ENCODE results near the gene MACO1. TPM values are rescaled to one million over a fixed set of nuclear protein-coding genes. Genes with fewer than 3 reads are reported as not detected.
A peak's percentile ranks its signal among the peaks of the same experiment; 100 is the strongest.

Gene MACO1
- polyA plus RNA-seq, 10 donors, result 15.3 to 21.2 (median 18.5) TPM

DNA sequence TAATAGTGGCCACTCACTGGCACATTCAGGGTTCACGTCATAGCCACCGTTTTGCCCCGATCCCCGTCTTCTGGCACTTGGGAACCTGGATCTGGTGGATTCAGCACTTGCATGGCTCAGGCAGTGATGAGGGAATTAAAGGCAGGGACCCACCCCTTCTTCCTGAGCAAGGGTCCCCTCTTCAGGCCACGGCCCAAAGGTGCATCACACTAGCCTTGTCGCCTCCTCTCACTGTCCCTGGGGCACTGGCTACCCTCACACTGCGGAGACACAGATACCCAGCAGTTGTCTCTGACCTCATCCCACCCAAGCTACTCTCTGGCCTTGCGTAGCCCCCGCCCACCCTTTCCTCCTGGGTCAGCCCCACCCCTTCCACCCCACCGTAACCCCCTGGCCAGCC, 92.8 kb downstream of the MACO1 start:
- no peak for DNase-seq

GRCh38 chr1:25524568-25525360, 94.1 kb downstream of the MACO1 start:
- no peak for DNase-seq

DNA sequence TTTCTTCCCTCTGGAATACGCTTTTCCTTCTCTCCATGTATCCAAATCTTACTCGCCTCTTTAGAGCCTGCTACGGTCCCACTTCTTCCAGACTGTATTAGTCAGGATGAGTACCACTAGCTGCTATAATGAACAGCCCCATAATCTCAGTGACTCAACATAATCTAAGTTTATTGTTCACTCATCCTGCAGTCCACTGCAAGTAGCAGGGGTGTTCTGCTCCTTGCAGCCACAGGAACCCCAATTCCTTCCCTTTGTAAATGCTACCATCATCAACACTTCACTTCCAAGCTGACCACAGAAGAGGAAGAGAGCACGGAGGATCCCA, 94.6 kb downstream of the MACO1 start:
- no peak for DNase-seq

DNA sequence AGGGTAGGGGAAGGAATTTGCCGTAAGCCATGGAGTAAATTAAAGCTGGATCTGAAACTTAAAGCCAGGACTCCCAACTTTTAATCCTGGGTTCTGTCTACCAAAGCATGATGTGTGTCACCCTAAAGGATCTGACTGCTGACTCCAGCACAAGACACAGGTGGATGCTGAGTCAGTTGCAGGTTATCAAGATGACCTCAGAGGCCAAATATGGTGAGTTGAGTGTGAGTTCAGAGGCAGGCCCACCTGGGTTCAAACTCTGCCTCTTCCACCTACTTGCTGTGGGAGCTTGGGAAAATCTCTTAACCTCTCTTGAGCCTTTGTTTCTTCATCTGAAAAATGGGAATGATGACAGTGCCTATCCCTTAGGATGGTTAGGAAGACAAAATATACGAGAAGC, 96.1 kb downstream of the MACO1 start:
- DNase-seq, result no peak

- DNase-seq, result no peak
Observed at GRCh38 chr1:25527226-25527846, 96.6 kb downstream of the MACO1 start.

- DNase-seq, result no peak
Observed at GRCh38 chr1:25527946-25528595, 97.4 kb downstream of the MACO1 start.

DNA sequence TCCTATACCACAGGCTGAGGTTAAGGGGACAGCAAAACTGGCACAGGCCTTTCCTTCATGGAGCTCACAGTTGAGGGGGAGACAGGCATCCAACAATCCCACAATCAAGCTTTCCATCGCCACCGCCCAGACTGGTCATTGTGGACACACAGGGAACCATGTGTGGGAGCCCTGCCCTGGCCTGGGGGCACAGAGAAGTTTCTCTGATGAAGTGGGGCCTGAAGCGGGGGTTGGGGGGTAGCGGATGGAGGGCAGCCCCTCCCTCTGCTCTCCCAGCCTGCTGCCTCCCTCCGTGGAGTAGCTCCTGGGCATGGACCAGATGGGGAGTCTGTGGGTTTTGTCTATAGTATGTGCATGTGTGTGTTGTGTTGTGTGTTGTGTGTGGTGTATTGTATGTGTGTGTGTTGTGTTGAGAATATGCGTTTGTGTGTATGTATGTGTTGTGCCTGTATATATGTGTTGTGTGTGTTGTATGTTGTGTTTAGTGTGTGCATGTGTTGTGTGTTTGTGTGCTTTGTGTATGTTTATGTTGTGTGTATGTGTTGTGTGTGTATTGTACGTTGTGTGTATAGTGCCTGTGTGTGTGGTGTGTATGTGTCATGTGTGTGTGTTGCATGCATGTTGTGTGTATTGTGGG, 98.3 kb downstream of the MACO1 start:
- DNase-seq, result no peak

GRCh38 chr1:25529518-25530185, 99.0 kb downstream of the MACO1 start:
- no peak for DNase-seq

- DNase-seq, result no peak
Observed at GRCh38 chr1:25530186-25531081, 99.7 kb downstream of the MACO1 start.

DNA sequence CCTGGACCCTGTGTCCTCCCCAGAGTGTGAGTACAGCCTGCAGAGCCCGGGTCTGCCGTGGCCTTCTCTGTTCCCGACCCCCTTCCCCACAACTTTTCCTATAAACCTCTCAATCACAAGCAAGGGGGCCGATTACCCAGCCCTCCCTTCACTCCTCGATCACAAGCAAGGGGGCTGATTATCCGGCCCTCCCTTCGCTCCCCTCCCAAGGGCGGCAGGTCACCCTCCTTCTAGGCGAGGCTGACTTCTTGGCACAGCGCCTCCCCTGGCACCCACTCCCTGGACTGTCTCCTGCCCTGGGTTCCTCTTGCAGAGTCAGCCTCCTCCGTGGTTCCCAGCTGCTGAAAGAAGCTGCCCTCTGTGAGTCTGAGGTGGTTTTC, 100.4 kb downstream of the MACO1 start:
- no peak for DNase-seq

DNA sequence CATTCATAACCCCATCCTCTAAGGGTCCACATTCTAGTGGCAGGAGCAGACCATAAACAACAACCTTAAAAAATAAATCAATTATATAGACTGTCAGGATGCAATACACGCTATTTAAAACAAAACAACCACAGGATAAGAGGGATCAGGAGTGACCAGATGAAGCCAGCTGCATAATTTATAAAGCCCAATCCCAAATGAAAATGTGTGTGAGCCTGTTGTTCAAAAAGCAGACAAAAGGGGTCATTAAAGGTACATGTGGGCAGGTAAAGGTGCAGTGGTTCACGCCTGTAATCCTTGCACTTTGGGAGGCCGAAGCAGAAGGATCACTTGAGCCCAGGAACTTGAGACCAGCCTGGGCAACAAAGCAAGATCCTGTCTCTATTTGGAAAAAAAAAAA, 102.3 kb downstream of the MACO1 start:
- no peak for DNase-seq

DNA sequence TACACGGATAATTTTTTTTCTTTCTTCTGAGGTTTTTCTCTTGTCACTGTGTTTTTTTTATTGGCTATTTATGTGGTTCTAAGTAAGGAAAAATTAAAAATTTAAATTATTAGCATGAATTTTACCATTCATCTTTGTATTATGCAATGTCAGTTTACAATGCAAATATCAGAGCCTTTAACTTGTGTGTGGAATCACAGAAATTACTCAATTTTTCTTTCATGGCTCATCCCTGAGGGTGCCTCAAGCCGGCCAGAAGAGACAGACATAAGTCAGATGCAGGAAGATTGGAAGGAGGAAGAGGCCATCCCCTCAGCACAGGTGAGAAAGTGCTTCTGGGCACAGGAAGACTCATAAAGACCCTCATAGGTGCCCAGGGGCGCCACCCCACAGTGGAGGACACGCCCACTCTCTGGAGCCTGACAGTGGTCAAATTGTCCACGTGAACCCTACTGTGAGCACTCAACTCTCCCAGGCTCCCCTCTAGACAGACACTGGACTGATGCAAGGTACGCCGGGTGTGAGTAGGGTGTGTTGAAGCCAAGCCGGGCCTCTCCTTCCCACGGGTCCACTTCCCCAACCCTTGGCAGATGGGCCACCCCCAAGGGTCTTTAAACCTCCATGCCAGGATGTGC, 103.2 kb downstream of the MACO1 start:
- DNase-seq, result no peak

GRCh38 chr1:25534410-25534788, 103.7 kb downstream of the MACO1 start:
- DNase-seq, result peak in 1 of 3 donors; percentile 20

DNA sequence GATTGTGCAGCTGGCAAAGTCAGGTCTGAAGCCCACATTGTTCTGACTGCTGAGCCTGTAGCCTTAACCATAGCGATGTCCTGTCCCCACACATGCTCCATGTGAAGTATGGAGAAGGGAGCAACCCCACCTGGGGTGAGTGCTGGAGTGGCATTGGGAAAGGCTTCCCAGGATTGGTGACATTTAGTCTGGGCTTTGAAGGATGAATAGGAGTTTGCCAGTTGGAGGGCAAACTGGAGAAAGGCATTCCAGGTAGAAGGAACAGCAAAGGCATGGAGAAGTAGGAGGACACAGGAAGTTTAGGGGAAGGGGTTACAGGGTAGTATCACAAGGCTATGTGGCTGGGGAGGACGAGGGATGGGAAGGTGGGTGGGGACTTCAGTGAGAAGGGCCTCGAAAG, 105.4 kb downstream of the MACO1 start:
- DNase-seq, result no peak

DNA sequence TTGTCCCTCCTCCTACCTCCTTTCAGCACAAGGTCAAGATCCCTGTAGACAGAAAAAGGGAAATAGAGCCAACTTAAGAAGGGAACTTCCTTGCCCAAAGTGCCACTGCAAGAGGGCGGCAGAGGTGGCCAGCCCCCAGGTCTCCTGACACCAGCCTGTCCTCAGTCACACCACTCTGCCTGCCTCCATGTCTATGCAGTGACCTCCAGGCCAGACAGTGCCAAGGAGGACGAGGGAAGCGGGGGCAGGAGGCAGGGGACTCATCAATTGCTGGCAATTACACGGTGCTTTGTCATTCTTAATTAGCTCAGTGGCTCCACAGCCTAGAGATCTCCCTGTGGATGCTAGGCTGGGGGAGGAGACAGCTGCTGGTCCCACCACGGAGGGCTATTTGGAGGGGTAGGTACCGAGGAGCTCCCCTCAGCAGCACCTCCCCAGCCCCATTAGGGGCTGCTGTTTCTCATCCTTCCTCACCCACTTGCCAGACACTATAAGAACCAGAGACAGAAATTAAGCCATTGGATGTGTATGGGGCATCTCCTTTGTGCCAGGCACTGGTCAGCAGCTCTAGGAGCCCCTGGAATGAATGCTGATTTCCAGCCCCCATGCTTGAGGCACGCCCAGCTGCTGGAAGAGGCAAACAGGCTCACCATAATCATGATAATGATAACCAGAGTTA, 106.6 kb downstream of the MACO1 start:
- no peak for DNase-seq

GRCh38 chr1:25538191-25538767, 107.6 kb downstream of the MACO1 start:
- no peak for DNase-seq

DNA sequence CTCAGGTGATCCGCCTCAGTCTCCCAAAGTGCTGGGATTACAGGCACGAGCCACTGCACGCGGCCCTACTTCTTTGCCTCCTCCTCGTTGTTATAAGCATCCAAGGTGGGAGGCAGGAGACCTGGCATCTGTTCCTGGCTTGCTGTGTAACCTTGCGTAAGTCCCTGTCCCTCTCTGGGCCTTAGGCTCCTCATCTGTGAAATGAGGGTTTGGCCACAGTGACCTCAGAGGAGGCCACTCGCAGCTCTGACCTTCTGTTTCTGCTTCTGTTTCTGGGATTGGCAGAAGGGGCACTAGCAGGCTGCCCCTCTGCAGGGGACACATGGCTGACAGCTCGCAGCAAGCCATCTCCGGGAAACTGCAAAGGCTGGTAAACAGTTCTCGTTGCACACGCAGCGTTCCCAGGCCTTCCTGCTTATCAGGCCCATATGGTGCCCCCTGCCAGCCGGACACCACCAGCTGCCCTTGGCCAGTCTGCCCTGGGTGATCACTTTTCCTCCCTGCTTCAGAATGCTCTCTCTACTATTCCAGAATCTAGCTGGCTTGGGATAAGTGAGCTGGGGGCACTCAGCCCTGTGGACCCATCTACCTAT, 110.1 kb downstream of the MACO1 start:
- no peak for DNase-seq

- no peak for DNase-seq
Observed at GRCh38 chr1:25541425-25541824, 110.7 kb downstream of the MACO1 start.

Data from muscle of back (tissue), 11 donors.